AG04450 (cell line): Measurements from ENCODE around the gene CABLES2. TPM values are rescaled to one million over a fixed set of nuclear protein-coding genes. Genes with fewer than 3 reads are reported as not detected.
A peak's percentile ranks its signal among the peaks of the same experiment; 100 is the strongest.

Experiments used
- CTCF ChIA-PET: fragments of 300-600, 350-600 bp; formaldehyde crosslinking; extraction: SDS; loops from one replicate; lab custom pipeline; 2022; ENCODE audit warnings: antibody characterized with exemption, inconsistent platforms; lab: Charles Lee
- POLR2A ChIA-PET: fragments of 350-600 bp; formaldehyde crosslinking; extraction: SDS; loops from one replicate; lab custom pipeline; 2021; ENCODE audit warnings: antibody characterized with exemption, inconsistent platforms; lab: Yijun Ruan, JAX
- DNase-seq: peaks from one replicate; pipeline ENCODE4 v3.0.0-alpha.2; 2011; ENCODE audit warnings: low read depth, low spot score
- H3K27ac ChIP-seq: one replicate; pipeline ENCODE4 v1.5.1; 2012; ENCODE audit warnings: low read depth, low read length, control low read depth
- H3K27me3 ChIP-seq: one replicate; pipeline ENCODE4 v1.6.0; 2012; ENCODE audit warnings: low read length; ENCODE audit not compliant: control insufficient read depth, insufficient read depth
- H3K4me3 ChIP-seq: 2 replicates; pipeline ENCODE4 v1.5.1; 2011; ENCODE audit warnings: mild to moderate bottlenecking, low read depth, low read length, control low read depth
- H3K9me3 ChIP-seq: 2 replicates; pipeline ENCODE4 v1.5.1; 2012; ENCODE audit warnings: low read length; ENCODE audit not compliant: control insufficient read depth, insufficient read depth
- CTCF ChIP-seq: IDR thresholded peaks from 2 replicates; pipeline ENCODE4 v1.5.1; 2011; ENCODE audit warnings: low read depth, low read length, control low read depth, inconsistent platforms
- polyA plus RNA-seq: library from polyadenylated mRNA; depleted of rRNA; stranded (reverse); fragments of >200 nt; gene quantifications from 2 replicates; pipeline ENCODE4 v1.2.3, GENCODE V29; 2011

The CABLES2 gene
- polyA plus RNA-seq, 1 experiment: 3.8 TPM

DNA sequence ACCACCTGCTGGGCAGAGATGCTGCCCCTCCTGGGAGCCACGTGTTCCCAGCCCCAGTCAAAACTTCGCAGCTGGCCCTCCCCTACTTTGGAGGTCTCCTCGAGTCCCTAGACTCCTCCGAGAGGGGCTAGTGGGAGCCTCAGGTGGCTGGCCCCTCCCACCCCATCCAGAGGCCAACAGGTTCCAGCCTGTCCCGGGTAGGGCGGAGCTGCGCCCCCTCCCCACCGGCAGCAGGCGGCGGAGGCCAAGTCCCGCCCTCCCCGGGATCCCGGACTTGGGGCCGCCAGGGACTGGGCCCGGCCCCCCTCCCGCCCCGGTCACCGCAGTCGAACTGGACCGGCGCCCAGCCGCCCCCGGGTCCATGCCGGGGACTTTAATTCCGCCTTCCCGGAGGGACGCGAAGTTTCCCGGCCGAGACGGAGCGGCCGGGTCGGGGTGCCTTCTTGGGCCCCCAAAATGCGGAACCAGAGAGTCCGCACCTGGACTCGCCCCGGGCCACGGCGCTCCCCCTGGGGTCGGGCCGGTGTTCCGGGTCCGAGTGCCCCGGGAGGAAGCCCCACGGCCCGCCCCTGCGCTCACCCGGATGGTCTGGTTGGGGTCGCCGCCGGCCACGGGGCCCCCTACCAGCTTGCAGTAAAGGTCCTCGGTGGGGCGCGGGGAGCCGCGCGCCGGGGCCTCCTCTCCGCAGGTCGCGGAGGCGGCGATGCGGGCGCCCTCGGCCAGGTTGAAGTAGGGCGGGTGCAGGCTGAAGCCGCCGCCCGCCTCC, 40.5 kb downstream of the CABLES2 start:
- Histone ChIP-seq H3K27me3 (no peaks in the 10 kb centered on the region), H3K4me3 (peak overlapping the region; percentile 62), H3K9me3 (no peaks in the 10 kb centered on the region; the same call in 1 of the 2 replicates), H3K27ac (no peak overlapping the region)
- CTCF ChIA-PET: interaction anchor here (1.8 kb wide), 1 partner anchor 16 kb away, joined by 5 read pairs; no protein-coding TSS in a partner anchor
- POLR2A ChIA-PET: no interaction called here
- no peak for DNase-seq
- TF ChIP-seq CTCF: no peak

DNA sequence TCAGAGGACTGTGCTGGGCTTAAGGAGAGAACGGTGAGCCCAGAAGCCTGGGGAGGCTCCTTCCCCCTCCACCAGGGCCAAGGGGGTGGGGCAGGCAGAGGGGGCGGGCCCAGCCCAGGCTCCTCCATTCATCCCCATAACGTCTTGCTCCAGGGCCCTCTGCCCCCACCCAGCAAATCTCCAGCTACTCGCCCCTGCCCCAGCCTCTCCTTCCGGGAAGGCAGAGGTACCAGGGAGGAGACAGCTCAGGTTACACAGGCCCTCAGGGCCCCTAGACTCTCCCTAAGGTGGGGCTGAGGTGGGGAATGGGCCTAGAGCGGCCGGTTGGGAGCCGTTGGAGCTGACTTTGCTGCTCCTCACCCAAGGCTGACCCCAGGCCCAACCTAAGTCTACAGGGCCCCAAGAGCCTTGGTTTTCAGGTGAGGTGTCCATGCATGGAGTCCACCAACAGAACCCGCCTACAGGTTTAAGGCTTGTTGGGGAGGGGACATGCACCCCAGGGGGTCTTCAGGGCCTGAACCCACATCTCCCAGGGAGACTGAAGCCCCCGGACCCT, 41.2 kb downstream of the CABLES2 start:
- ChIA-PET POLR2A (interaction anchor here (0.8 to 0.9 kb wide), 2 partner anchors 9 kb away, joined by 3 to 5 read pairs; no protein-coding TSS in a partner anchor), CTCF (interaction anchor here (0.6 to 1.8 kb wide), 3 partner anchors 10 to 21 kb away, joined by 4 to 5 read pairs (median 5); no protein-coding TSS in a partner anchor)
- H3K27ac ChIP-seq: no peak overlapping the region
- H3K9me3 ChIP-seq: no peaks in the 10 kb centered on the region; the same call in 1 of the 2 replicates
- no peak for DNase-seq
- no peaks in the 10 kb centered on the region for H3K27me3 ChIP-seq
- no peak for TF ChIP-seq CTCF
- H3K4me3 ChIP-seq: peak overlapping the region; percentile 62

DNA sequence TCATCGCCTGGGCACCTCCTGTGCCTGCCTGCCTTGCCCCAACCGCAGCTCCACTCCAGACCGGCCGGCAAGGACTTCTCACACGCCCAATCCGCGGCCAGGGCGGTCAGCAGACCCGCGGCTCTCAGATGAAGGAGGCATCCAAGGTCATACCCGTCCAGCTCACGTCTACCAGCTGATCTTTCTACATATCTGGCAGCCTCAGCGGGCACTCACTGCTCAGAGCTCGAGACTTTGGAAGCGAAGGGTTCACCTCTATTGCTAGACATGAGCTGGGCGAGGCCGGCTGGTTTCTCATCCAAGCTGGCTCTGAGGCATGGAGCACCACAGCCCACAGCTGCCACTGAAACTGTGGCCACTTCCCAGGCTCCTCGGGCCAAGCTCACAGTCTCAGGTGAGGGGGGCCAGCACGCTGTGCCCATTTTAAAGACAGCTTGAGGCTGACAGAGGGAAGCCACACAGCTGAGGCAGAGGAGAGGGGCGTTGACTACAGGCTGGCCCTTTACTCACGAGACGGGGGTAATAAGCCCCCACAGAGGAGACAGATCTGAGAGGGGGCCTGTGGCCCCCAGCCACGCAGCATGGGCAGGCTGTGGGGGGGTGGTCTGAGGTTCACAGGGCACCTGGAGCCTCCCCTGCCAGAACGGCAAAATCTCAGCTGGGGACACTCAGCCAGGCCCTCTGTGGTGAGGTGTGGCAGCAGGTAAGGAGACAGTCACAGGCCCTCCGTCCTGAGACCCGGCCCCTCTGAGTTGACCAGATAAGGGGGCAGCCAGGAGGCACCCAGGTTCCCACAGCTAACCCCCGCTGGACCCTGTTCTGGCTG, 42.0 kb downstream of the CABLES2 start:
- Histone ChIP-seq H3K9me3 (no peaks in the 10 kb centered on the region; the same call in 1 of the 2 replicates), H3K27me3 (no peaks in the 10 kb centered on the region), H3K4me3 (no peak overlapping the region), H3K27ac (no peak overlapping the region)
- no peak for TF ChIP-seq CTCF
- POLR2A ChIA-PET: interaction anchor here (0.8 to 1.1 kb wide), 3 partner anchors 9 to 62 kb away, joined by 3 to 5 read pairs (median 3); no protein-coding TSS in a partner anchor
- CTCF ChIA-PET: interaction anchor here (0.6 to 1.8 kb wide), 4 partner anchors 10 to 63 kb away, joined by 4 to 5 read pairs (median 4); no protein-coding TSS in a partner anchor
- no peak for DNase-seq

- no peak for DNase-seq
- Histone ChIP-seq H3K27me3 (no peaks in the 10 kb centered on the region), H3K4me3 (no peak overlapping the region), H3K27ac (no peak overlapping the region), H3K9me3 (no peaks in the 10 kb centered on the region; the same call in 1 of the 2 replicates)
- POLR2A ChIA-PET: interaction anchor here (1.1 kb wide), 1 partner anchor 61 kb away, joined by 3 read pairs; no protein-coding TSS in a partner anchor
- CTCF ChIA-PET: interaction anchor here (1.3 to 1.4 kb wide), 2 partner anchors 11 to 62 kb away, joined by 4 to 5 read pairs; no protein-coding TSS in a partner anchor
- no peak for TF ChIP-seq CTCF
Measured at GRCh38 chr20:62363920-62364851, 42.9 kb downstream of the CABLES2 start.
